Erythroblast (primary cell): ENCODE results near the gene TNS1.

ENCODE experiments used
- GATA1 ChIP-seq: IDR thresholded peaks from 2 replicates; pipeline ENCODE4 v1.6.1; 2011; ENCODE audit warnings: low read depth, mild to moderate bottlenecking, control low read depth, low read length, moderate library complexity
- POLR2A ChIP-seq: IDR thresholded peaks from 2 replicates; pipeline ENCODE4 v1.6.1; 2011; ENCODE audit warnings: mild to moderate bottlenecking, low read length

GRCh38 chr2:218012284-218012683, 9.5 kb upstream of the TNS1 start:
- TF ChIP-seq POLR2A, result no peak
- TF ChIP-seq GATA1, result no peak
